HFFc6 (cell line): ENCODE data around the gene TSEN2. TPM values are rescaled to one million over a fixed set of nuclear protein-coding genes. Genes with fewer than 3 reads are reported as not detected.

ENCODE experiments used
- DNase-seq: peaks from one replicate; pipeline ENCODE4 v3.0.0-alpha.2; 2018
- H3K27ac Mint-ChIP-seq: 2 replicates; pipeline ENCODE4 v1.8.0; 2020; ENCODE audit warnings: mild to moderate bottlenecking, mixed read lengths
- H3K27me3 Mint-ChIP-seq: 2 replicates; pipeline ENCODE4 v1.8.0; 2021; ENCODE audit warnings: mild to moderate bottlenecking, moderate library complexity, mixed read lengths; ENCODE audit not compliant: insufficient read depth
- H3K36me3 Mint-ChIP-seq: 2 replicates; pipeline ENCODE4 v1.8.0; 2021; ENCODE audit warnings: low read depth, mixed read lengths
- H3K4me1 Mint-ChIP-seq: 2 replicates; pipeline ENCODE4 v1.8.0; 2020; ENCODE audit warnings: low read depth, mixed read lengths
- H3K4me3 Mint-ChIP-seq: 2 replicates; pipeline ENCODE4 v1.8.0; 2020; ENCODE audit warnings: mild to moderate bottlenecking, moderate library complexity, mixed read lengths
- H3K9me3 Mint-ChIP-seq: 2 replicates; pipeline ENCODE4 v1.8.0; 2020; ENCODE audit warnings: mild to moderate bottlenecking, mixed read lengths
- total RNA-seq, 6 experiments: library from RNA; stranded (reverse); fragmentation: NEBNext Ultra II Directional; extraction: Animal tissue kit (Norgen Biotek cat#: 25700); gene quantifications; 2 replicates in 1 of 6; 3 replicates in 5 of 6; pipeline ENCODE4 v1.2.3, GENCODE V29; 2021
- TF ChIP-seq, protein P1 (sequence below): fragments of 200-600 bp; sonication (generic); IDR thresholded peaks from 2 replicates; pipeline ENCODE4 v1.5.0; 2021; ENCODE audit warnings: antibody characterized with exemption, mild to moderate bottlenecking

TSEN2 gene
- total RNA-seq, 6 experiments from 2014 or later = 9.3 to 15.5 (median 10.9) TPM

DNA sequence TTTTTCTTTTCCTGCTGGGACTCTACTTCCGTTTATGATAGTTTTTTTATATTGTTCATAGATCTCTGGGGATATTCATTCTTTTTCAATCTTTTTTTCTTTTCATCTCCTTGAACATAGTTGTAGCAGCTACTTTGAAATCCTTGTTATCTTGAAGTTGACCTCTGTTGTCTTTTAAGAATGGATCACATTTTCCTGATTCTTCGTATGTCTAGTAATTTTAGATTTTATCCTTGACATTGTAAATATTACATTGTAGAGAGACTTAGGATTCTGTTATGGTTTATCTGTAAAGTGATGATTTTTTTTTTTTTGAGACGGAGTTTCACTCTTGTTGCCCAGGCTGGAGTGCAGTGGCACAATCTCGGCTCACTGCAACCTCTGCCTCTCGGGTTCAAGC lies 93.1 kb downstream of the TSEN2 start:
- Mint-ChIP-seq H3K27me3 (no peaks in the 10 kb centered on the region; the same call in 1 of the 2 replicates), H3K36me3 (peaks cover 54% of the 10 kb centered on the region)

DNA sequence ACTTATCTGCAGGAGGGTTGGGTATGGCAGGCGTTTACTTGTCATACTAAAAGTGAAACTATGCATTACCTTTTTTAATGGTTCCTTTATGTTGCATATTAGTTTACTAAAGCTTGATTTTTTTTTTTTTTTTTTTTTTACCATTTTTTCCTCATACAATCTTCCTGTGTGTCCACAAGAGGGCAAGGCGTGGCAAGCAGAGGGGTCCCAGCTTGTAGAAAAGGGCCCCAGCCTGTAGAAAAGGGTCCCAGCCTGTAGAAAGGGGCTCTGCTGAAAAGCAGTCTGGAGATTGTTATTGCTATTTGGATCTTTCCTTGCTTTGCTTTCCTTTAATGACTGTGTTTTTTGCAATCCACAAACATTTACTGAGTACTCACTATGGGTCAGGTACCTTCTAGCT lies 94.5 kb downstream of the TSEN2 start:
- Mint-ChIP-seq H3K9me3 (no peaks in the 10 kb centered on the region), H3K27ac (peak overlapping the region; percentile 36; the same call in 1 of the 2 replicates), H3K4me1 (peaks cover 69% of the 10 kb centered on the region), H3K27me3 (peaks cover 2% of the 10 kb centered on the region; the same call in 1 of the 2 replicates), H3K36me3 (peaks cover 56% of the 10 kb centered on the region), H3K4me3 (no peak overlapping the region)
- no peak for DNase-seq
- TF ChIP-seq, protein P1, sequence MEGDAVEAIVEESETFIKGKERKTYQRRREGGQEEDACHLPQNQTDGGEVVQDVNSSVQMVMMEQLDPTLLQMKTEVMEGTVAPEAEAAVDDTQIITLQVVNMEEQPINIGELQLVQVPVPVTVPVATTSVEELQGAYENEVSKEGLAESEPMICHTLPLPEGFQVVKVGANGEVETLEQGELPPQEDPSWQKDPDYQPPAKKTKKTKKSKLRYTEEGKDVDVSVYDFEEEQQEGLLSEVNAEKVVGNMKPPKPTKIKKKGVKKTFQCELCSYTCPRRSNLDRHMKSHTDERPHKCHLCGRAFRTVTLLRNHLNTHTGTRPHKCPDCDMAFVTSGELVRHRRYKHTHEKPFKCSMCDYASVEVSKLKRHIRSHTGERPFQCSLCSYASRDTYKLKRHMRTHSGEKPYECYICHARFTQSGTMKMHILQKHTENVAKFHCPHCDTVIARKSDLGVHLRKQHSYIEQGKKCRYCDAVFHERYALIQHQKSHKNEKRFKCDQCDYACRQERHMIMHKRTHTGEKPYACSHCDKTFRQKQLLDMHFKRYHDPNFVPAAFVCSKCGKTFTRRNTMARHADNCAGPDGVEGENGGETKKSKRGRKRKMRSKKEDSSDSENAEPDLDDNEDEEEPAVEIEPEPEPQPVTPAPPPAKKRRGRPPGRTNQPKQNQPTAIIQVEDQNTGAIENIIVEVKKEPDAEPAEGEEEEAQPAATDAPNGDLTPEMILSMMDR = peak; percentile 69

More for the DNA sequence above, 93.1 kb downstream of the TSEN2 start:
- no peak for DNase-seq
- Mint-ChIP-seq H3K9me3 (no peaks in the 10 kb centered on the region), H3K4me1 (peaks cover 77% of the 10 kb centered on the region), H3K4me3 (peak overlapping the region; percentile 38), H3K27ac (peak overlapping the region; percentile 52)
- TF ChIP-seq, protein P1 = no peak

DNA sequence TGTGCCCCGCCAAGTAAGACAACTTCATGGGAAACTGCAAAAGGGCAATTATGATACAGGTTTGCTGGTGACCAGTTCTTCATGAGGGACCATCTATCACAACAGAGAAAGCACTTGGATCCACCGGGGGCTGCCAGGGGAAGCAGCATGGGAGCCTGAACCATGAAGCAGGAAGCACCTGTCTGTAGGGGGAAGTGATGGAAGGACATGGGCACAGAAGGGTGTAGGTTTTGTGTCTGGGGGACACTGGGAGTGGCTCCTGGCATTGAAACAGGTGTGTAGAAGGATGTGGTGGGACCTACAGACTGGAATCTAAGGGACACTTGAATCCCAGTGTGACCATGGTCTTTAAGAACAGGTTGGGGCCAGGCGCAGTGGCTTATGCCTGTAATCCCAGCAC lies 95.2 kb downstream of the TSEN2 start:
- TF ChIP-seq, protein P1 = no peak
- H3K36me3 Mint-ChIP-seq = peaks cover 55% of the 10 kb centered on the region
- H3K9me3 Mint-ChIP-seq = no peaks in the 10 kb centered on the region
- peaks cover 2% of the 10 kb centered on the region; the same call in 1 of the 2 replicates for H3K27me3 Mint-ChIP-seq
- peak overlapping the region; percentile 39 for H3K4me3 Mint-ChIP-seq
- peak overlapping the region; percentile 88 for H3K27ac Mint-ChIP-seq
- no peak for DNase-seq
- peaks cover 62% of the 10 kb centered on the region for H3K4me1 Mint-ChIP-seq

DNA sequence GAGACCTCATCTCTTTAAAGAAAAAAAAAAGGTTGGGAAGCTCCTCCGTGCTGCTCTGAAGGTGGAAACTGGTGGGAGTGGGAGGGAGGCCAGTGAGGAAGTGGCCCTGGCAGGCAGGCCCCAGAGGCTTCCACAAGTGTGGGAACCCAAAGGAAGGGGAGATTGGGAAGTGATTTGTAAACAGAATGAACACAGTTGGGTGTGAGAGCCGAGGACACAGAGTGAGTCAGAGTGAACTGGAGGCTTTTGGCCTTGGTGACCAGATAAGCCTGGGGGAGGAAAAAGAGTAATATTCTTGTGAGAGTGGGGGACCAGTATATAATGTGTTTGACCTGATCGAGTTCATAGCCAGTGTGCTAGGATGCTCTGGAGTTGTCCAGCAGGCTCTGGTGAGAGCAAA lies 95.6 kb downstream of the TSEN2 start:
- peak overlapping the region; percentile 39 for H3K4me3 Mint-ChIP-seq
- H3K9me3 Mint-ChIP-seq = no peaks in the 10 kb centered on the region
- peaks cover 2% of the 10 kb centered on the region for H3K27me3 Mint-ChIP-seq
- peak; percentile 34 for DNase-seq
- peak overlapping the region; percentile 88 for H3K27ac Mint-ChIP-seq
- H3K4me1 Mint-ChIP-seq = peaks cover 58% of the 10 kb centered on the region
- H3K36me3 Mint-ChIP-seq = peaks cover 57% of the 10 kb centered on the region
- TF ChIP-seq, protein P1 = no peak

DNA sequence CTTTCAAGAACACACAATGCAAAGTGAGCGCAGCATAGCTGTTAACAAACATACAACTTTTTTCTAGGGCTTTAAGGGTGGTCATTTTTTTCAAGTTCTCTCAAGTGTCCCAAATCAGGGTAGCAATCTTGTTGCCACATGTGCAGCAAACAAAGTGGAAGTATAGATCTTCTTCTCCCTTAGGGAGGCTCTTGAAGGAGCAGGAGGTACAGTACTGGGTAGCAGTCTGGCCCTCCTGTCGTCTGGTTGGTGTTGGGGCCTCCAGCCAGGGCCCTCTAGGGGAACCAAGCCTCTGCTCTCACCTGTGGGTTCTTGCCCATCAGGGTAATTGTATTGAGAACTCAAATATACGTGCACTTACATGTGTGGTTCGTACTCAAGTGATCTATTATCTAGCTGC lies 98.5 kb downstream of the TSEN2 start:
- Mint-ChIP-seq H3K4me1 (peaks cover 37% of the 10 kb centered on the region), H3K27me3 (peaks cover 2% of the 10 kb centered on the region), H3K9me3 (no peaks in the 10 kb centered on the region), H3K27ac (no peak overlapping the region), H3K36me3 (peaks cover 57% of the 10 kb centered on the region), H3K4me3 (no peak overlapping the region)
- TF ChIP-seq, protein P1 = no peak
- DNase-seq = no peak

Other genes with a start within 250 kb of the TSEN2 start
- 1 to 10 TPM; 3.7 to 4.8 (median 4.0) TPM for gene PPARG, start 195.4 kb upstream of the TSEN2 start, total RNA-seq
- not detected for gene MKRN2OS, start 61.0 kb downstream of the TSEN2 start, total RNA-seq
- gene MKRN2, start 72.6 kb downstream of the TSEN2 start, total RNA-seq = 10 to 100 TPM; 31.0 to 35.8 (median 34.8) TPM
- gene RAF1, start 179.6 kb downstream of the TSEN2 start, total RNA-seq = 10 to 100 TPM; 78.9 to 97.5 (median 86.8) TPM